GM12801 (cell line): ENCODE measurements around the gene PLEK2.

ENCODE experiments used
- CTCF ChIP-seq: IDR thresholded peaks from one replicate; pipeline ENCODE4 v1.5.1; 2011; ENCODE audit warnings: control low read depth; ENCODE audit not compliant: insufficient read length; ENCODE audit errors: extremely low read depth

Gene PLEK2

GRCh38 chr14:67447033-67447381, 35.0 kb upstream of the PLEK2 start:
- TF ChIP-seq CTCF, result no peak

GRCh38 chr14:67446371-67447032, 34.5 kb upstream of the PLEK2 start:
- no peak for TF ChIP-seq CTCF

DNA sequence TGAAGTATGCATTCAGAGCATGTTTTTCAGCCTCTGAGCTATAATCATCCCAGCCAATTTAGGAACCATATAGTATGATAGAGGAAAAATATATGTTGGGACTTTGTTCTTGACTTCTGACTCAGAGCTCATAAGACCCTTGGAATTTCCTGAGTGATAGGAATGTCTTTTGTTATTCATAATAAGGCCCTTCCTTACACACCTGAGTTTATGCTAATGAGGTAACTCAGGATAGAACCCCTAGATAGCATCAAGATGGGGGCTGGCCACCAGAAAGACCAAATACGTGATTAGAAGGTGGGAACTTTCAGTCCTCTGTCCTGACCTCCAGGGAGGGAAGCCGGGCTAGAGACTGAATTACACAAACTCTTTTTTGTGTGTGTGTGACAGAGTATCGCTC, 32.4 kb upstream of the PLEK2 start:
- TF ChIP-seq CTCF, result no peak

DNA sequence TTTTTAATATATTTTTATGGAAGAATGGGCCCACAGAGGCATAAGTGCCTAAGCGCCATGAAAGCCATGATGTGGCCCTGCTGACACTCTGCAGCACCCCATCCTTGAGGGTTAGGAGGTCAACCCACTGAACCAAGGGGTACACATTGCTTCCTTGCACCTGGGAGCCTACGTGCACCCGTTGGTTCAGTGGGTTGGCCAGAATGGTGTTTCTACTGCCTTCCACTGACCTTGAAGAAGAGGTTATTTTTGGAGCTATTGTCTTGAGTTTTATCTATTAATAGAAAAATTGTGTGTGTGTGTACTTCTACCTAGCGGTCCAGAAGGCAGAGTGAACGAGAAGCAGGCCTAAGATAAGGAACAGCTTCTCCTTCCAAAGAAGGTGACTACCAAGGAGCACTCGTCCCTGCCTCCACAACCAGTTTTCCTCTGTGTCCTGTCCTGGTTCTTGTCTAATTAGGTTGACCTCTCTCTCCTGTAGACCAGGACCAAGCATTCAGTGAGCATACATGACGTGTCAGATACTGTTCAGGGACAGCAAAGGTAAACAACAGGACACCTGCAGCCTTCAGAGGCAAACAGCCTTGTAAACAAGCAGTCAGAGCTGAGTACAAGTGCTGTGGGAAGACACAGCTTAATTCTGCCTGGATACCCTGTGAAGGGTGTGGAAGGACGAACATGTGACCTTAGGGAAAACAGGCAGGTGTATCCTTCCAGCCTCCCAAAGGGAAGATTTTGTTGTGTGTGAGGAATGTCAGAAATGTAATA, 30.4 kb upstream of the PLEK2 start:
- no peak for TF ChIP-seq CTCF

DNA sequence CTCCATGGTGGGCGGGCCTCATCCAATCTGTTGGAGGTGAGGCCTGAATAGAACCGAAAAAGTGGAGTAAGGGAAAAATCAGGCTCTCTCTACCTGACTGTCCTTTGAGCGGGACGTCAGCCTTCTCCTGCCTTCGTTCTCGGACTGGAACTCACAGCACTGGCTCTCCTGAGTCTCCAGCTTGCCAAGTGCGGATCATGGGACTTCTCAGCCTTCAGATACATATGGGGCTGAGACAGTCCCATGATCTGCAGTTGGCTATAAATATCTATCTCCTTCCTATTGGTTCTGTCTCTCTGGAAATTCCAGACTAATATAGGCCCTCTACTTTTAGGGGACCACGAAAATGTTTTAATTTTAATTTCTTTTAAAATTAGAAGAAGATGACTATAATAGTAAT, 29.7 kb upstream of the PLEK2 start:
- TF ChIP-seq CTCF, result no peak

DNA sequence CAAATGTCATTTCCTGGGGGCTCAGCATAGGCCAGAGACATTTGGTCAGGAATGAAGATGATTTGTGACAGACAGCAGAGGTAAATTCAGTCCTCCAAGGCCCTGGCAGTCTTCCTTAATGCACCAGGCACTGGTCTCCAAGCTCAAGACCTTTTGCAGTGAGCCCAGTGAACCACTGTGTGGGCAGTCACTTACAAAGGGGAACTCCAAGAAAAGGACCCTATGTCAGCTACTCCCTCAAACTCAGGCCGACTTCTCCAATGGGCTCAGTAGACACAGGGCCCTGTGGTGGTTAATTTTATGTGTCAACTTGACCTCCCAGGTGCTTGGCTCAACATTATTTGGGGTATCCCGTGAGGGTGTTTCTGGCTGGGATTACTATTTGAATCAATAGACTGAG, 29.3 kb upstream of the PLEK2 start:
- no peak for TF ChIP-seq CTCF

- no peak for TF ChIP-seq CTCF
Measured at GRCh38 chr14:67440513-67440912, 28.5 kb upstream of the PLEK2 start.
